HT1080 (cell line): ENCODE results near the gene DLG2. TPM values are rescaled to one million over a fixed set of nuclear protein-coding genes. Genes with fewer than 3 reads are reported as not detected.

Source experiments
- DNase-seq: peaks from one replicate; pipeline ENCODE4 v3.0.0-alpha.2; 2015; ENCODE audit warnings: low read depth
- total RNA-seq: library from RNA; depleted of rRNA; stranded (reverse); fragments of >200 nt; shearing (Covaris generic); gene quantifications from 2 replicates; pipeline ENCODE4 v1.2.3, GENCODE V29; 2014

The DLG2 gene
- total RNA-seq, 1 experiment from 2014 or later: 0.34 TPM

DNA sequence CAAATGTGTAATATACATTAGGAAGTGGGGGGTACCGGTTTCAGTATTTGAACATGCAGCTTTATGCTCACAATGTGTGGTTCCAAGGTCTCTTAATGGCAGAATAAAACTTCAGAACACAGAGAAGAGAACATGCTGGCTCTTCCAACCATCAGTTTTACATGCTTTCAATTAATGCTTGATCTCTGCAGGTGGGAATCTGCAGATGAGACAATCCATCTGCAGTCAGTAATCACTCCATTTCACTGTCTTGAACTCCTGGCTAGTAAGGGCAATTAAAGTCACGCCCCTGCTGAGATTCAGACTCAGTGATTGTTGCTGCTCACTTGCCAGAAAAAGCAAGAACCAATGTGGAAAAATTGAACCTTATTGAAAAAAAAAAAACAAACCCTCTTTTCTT is 945.7 kb downstream of the DLG2 start:
- DNase-seq: no peak

DNA sequence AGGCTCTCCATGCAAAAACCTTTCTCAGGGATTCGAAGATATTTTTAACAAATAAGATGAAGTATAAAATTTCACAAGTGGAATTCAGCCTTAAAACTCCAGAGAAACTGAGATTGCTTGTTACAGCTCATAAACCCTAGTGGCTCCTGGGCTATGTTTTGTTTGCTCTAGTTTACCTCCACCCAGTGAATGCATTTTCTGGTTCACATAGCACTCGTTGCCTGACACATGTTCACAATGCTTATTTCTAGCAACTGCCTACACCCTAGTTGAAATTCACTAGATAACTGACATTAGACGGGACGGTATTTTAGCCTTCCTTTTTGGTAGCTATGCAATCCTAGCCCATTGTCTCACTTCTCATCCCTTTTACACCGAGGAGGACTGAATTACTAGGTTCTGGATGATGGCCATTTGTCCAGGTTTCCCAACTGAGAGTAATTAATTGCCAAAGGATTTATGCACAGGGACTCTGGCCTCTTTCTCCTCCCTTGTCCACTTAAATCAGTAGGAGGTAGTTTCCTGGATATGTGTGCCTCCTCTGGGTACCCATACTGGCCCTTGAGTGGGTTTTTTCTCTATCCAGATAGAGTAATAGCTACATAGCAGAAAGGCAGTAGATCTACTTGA is 951.6 kb downstream of the DLG2 start:
- no peak for DNase-seq

DNA sequence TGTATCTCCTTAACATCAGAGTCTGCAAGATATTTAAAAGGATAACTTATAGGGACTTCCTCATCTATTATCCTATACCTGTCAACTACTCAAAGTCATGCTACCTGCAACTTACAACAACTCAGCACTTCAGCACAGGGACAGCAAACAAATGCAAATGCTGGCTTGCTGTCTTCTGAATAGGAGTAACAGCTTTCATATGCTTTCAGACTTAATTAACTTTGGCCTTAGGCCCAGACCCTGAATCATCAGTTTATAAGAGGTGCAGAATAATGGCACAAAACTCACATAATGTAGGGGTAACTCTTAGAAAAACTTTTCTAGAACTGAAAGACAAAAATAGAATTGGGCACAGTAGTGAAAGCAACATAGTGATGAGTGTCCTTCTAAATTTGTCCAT is 953.4 kb downstream of the DLG2 start:
- DNase-seq: no peak

DNA sequence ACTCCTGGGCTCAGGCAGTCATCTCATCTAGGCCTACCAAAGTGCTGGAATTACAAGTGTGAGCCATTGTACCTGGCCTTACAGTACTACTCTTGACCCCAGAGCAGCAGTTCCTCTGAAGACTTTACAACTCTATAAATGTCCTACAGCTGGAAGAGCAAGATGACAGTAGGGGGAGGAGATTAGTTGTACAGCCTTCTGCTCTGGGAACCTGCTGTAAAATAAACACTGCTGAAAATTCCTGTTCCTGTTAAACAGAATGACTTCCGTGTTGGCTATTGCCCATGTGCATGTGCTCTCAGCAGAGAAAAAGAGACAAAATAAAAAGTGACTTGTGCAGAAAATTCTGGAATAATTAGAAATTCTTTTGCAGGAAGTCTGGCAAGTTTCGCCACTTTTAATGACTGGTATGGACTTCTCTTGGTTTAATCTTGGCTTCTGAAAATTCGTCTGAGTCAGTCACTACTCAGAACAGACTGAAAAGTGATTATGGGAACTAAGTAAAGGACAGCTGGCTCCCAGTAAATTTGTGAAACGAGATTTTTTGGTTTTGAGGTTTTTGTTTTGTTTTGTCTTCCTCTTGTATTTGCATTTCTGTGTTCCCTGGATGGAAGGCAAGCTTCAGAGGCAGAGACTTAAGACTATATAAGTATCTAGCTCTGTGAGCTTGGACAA is 955.7 kb downstream of the DLG2 start:
- DNase-seq: no peak

DNA sequence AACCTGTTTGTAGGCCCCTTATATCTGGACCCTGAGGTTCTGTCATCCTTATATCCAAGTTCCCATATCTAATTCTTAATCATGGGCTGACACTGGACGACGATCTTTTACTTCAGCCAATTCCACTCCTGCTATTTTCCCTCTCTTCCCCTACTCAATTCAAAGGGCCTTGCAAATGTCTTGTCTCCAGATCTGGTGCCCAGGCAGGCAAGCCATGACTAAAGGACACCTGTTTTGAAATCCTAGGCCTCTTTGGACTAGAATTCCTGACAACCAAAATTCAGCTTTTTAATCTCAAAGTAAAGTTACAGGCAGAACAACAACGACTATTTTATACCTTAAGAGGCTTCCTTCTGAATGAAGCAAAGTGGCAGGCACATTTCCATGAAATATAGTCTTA is 963.4 kb downstream of the DLG2 start:
- no peak for DNase-seq

DNA sequence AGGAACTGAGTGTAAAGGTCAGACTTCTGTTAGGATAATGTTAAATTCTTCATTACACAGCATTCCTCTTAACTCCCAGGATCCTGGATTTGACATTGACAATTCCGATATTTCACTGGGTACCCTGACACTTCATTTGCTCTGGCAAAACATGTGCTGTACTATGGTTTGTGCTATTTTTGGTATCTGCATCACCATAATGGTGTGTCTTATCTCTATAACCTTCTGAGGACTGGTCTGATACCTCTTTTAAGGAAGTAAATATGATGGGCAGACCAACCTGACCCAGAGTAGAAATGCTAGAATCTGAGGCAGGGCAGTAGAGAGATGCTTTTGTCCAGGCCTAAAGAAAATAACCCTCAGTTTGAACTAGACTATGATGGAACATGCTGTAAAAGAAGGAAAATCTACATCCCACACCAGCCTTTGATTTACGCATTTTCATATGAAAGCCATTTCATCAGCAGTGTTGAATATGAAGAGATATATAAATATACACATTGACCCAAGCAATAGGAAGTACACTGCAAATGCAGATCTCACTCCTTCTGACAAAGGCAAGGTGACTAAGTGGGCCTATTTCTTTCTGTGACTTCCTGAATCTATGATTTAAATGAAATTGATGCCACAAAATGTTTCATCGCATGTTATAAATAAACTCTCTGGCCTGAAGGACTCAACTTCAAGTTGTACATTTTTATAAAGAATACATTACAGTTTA is 966.7 kb downstream of the DLG2 start:
- no peak for DNase-seq

DNA sequence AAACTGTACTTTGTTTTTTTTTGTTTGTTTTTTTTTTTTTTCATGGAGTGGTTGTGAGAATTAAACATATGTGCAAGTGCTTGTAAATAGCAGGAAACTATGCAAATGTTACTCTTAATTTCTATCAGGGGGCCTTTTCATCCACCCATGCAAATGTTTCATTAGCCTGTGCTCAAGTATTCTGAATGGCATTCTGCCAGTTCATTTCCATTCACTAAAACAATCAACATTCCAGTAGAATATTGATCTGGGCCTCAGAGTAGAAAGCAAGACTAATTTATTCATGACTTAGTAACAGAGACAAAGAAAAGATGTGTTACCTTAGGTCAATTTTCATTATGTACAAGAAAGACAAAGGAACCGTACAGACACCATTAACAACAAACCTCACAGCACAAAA is 971.4 kb downstream of the DLG2 start:
- no peak for DNase-seq

DNA sequence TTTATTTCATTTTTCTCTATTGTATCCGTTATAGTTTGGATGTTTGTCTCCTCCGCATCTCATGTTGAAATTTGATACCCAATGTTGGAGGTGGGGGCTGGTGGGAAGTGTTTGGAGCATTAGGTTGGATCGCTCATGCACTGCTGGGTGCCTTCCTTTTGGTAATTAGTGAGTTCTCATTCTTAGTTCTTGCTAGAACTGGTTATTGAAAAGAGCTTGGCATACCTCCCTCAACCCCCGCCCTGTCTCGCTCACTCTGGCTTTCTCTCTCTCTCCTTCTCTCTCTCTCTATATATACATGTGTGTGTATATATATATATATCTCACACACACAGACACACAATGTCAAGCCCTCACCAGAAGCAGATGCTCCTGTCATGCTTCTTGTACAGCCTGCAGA is 978.7 kb downstream of the DLG2 start:
- no peak for DNase-seq

DNA sequence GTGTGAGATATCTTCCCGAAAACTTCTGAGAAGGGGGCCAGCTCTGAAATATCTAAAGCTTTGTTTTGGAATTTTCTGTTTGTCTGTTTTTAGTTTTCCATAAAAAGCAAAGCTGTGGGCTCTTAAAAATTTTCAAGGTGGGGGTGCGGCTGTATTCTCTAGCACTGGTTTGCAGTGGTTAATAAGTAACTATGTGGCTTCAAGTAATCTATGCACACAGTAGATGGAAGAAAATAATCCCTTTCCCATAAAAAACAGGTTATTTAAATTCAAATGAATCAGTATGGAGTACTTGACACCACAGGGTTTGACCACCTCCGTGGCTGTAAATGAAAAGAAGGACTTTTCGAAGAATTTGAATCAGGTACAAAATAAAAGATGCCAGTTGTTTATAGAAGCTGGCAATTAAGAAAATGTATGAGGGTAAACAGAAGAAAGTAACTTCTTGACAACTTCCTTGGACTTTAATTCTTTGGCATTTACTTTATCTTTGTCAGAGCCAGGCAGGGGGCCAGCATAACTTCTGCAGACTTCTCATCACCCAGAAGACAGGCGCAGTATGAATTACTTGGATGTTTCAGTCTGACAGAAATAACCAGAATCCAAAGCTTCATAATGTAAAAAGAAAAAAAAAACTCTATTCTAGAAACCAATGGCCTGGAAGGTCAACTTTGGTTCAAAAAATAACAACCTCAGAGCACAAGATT is 981.0 kb downstream of the DLG2 start:
- no peak for DNase-seq

DNA sequence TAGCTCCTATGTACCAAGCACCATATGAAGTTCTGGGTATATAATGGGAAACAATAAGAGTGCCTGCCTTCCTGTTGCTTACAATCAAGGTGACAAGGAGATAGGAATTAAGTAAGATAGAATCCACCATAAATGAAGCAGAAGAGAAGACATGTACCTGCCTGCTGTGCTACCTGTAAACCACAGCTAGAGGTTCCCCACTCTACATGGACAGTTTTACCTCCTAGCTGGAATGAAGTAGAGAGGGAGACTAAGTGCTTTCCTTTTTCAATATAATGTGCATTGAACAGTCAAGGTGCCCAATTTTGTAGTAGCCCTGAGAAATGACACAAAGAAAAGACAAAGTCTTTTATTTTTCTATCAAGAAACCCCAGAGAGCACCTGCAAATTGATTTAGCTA is 984.6 kb downstream of the DLG2 start:
- DNase-seq: no peak

DNA sequence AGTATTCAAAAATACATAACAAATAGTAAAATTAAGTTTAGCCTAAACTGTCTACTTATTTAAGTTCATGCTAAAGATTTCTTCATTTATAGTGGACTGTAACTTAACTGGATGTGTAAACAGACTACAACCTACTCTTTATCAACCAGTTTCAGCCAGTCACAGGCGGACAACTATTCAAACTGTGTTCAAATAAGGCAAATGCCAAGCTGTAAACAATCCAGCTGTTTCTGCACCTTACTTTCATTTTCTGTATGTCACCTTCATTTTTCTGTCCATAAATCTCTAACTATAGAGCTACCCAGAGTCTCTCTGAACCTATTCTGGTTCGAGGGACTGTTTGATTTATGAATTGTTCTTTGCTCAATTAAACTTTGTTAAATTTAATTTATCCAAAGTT is 992.8 kb downstream of the DLG2 start:
- DNase-seq: no peak

DNA sequence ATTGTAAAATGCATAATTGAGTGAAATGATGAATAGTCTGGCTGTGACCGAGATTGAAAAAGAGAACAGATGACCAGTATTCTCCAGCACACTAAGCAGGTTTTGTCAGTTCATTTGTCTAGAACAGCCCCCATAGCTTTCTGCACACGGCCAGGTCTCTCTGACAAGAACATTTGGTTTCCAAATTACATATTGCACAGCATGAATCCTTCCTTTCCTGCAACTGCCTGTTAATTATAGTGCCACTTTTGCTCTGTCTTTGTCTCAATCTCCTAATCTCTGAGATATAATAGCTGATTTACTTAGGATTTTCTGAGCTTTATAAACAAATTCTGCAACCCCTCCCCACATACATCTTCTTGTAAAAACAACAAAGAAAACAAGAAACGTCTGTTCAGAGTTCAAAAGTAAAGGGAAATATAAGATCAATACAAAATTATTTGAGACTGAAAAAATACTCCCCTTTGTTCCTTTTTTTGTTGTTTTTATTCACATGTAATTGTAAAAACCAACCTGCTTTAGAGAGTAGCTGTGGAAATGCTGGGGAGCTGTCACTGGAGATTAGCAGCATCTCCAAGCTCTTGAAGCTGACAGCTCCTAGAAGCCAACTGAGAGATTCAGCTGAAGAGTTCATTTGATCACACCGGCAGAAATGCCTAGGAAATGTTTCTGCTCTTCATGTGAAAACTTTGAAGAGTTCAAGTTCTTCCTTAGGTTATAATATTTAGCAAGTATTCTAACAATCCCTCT is 998.1 kb downstream of the DLG2 start:
- DNase-seq: no peak

DNA sequence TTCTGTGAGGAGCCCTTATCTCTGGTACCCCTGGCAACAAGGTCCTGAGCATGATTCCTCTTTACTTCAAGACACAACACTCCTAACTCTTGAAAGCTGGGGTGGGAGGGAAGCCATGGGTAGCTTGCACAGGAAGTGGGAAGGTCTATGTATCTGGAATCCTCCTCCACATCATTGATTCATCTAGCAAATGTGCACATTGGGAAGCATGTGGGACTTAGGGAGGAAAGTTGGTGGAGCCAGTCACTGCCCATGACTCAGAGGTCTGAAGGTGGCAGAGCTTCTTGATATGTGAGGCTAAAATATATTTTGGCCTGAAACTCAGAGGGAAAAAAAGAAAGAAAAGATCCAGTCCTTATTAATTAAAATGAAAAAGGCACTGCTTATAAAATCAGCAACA is 1000.9 kb downstream of the DLG2 start:
- DNase-seq: peak; percentile 51

DNA sequence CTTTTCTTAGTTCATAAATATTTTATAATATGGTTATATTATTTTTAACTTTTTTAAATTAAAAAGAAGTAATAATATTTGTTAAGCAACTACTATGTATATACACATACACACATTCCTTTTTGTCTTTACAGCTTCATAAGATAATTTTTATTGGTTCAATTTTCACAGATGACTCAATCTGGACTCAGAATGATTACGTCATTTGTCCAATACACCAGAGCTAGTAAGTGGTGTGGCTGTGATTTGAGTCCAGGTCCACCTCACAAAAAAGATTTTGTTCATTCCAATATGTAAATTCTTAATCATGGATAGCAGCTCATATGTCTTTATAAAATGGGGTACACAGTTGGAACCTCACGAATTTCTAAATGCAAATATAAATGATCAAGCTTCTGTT is 1014.5 kb downstream of the DLG2 start:
- DNase-seq: no peak

DNA sequence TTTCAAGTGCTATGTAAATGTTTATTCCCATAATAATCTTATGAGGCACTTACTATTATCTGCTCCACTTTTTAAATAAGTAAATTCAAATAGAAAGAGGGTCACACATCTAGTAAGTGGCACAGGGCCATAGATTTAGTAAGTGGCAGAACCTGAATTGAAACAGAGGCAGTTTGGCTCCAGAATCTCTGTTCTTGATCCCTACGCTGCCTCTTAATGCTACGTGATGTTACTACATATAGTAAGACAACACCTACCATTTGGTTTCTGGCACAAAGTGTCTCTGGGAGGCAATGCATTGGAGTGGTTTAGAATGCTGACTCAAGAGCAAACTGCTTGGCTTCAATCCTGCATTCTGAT is 1018.3 kb downstream of the DLG2 start:
- no peak for DNase-seq

DNA sequence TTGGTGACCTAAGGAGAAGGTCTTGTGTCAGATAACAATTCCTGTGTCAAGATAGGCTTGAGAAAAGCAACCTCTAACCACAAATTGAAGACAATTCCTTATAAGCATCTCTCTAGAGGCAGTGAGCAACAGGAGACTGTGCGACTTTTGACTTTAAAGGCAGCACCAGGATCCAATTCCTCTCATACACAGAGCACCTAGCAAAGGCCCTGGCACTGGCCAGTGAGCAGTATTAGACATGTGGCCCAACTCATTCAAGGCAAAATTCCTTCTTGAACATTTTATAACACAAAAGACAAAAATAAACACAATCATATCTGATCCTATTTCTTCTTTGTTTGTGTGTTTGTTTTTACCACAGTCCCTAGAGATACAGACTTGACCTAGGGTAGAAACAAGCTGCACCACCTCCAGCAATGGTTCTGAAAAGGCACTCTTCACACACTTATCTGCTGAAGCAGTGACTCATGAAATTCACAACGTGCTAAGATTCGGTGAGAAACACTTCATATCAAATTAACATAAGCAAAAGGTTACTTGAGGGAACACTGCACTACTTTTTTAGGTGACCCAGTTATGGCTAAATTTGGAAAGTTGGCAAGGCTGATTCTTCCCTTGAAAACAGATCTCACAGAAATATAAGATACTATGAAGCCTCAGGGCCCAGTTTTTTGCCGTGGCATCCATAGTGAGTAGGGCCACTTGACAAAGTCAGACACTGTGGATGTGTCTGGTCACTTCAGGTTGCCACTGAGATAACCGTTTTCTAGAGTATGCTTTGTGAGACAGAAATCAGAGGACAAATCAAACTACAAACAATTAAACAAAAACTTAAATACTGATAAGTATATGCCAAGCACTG is 1018.9 kb downstream of the DLG2 start:
- no peak for DNase-seq

DNA sequence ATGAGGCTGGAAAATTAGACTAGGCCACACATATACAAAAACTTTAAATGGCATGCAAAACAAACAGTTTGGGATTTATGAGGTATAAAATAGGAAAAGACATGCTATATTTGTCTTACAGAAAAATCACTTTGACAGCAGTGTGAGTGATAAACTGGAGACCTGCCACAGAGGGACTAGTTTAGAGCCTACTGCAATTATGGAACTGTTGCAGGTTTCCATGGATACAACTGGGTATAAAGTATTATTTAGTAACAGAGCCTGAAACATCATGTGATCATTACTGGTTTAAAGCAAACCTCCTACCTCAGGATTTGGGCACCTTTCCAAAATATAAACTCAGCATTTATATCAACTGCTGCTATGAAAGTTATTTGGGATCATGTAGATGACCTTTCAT is 1032.5 kb downstream of the DLG2 start:
- no peak for DNase-seq

DNA sequence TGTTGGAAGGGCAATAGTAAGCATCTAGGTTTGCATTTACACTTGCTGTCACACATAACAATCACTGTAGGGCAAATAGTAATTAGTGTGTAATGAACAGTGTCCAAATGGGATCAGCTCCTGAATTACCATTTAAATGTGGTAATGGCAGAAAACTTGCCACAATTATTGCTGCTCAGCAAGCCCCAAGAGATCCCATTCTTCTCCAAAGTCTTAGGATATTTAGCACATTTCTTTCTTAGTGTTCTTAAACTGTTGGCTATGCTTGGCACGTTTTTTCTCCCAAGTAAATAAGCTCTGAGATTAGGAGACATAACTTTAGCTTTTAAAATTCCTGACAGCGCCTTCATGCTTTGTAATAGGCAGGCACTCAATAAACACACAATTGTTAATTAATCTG is 1037.0 kb downstream of the DLG2 start:
- DNase-seq: no peak

DNA sequence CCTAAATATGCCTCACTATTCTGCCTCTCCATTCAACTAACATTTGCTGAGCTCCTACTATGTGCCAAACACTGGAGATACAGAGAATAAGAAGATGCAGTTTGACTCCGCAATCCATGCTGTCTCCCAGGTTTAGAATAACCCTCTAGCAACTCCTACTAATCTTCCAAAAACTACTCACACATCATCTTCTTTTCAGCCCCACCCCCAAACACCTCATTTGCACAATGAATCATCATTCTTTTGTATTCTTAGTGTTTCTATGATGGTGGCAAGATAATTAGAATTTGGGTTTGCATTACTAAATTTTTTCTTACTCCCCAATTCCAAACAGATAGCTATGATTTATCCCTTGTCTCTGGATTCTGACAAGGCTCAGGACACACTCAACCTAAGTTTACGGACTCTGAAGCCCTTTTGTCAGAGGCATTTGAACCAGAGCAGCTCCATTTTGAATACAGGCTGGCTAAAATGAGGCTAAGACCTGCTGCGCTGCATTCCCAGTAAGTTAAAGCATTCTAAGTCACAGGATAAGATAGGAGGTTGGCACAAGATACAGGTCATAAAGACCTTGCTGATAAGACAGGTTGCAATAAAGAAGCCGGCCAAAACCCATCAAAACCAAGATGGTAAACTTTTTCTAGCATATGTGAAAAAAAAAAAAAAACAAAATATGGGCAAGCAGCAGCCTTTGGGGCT is 1038.9 kb downstream of the DLG2 start:
- no peak for DNase-seq

DNA sequence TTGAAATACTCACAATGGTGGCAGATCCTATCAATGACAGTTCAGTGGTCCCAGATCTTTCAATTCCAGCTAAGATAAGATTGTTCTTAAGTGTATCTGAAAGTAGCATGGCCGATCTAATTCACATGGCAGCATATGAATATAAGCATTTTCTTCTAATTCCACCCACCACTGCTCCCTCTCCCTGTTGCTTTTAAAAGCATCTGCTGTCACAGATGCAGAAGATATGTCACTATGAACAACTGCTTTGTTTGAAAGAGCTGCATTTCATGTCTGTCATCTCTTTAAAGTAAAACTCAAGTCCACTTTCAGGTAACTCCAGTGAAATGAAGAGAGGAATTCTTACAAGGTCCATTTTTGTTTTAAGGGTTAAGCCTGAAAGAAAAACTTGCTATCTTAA is 1044.0 kb downstream of the DLG2 start:
- DNase-seq: no peak
